Left lung (tissue), 10 donors: ENCODE results near the gene BCORL1. TPM values are rescaled to one million over a fixed set of nuclear protein-coding genes. Genes with fewer than 3 reads are reported as not detected.
A peak's percentile ranks its signal among the peaks of the same experiment; 100 is the strongest.

Experiments used
- ATAC-seq: fragments of 200-7000 bp; cut with Tn5 transposase; one replicate; pipeline ENCODE4 v1.9.1; 2020; ENCODE audit warnings: moderate library complexity
- DNase-seq, 4 donors: peaks; one replicate each; pipeline ENCODE4 v3.0.0-alpha.2; 2013 to 2020
- H3K27ac ChIP-seq, 2 donors: fragments of 200-600 bp; sonication (generic) in 1 of 2; one replicate each; pipeline versions ENCODE4 v1.5.0 to v1.8.0; 2020 to 2021
- H3K27me3 ChIP-seq, 2 donors: fragments of 200-600 bp; sonication (generic) in 1 of 2; one replicate each; pipeline versions ENCODE4 v1.5.0 to v1.8.0; 2020 to 2021
- H3K36me3 ChIP-seq, 2 donors: fragments of 200-600 bp; sonication (generic) in 1 of 2; one replicate each; pipeline versions ENCODE4 v1.5.0 to v1.8.0; 2020 to 2021
- H3K4me1 ChIP-seq, 2 donors: fragments of 200-600 bp; one replicate each; pipeline ENCODE4 v1.8.0; 2021
- H3K4me3 ChIP-seq, 2 donors: fragments of 200-600 bp; sonication (generic) in 1 of 2; one replicate each; pipeline versions ENCODE4 v1.5.0 to v1.8.0; 2020 to 2021; ENCODE audit warnings: mild to moderate bottlenecking in 1 of 2
- H3K9me3 ChIP-seq, 2 donors: fragments of 200-600 bp; sonication (generic) in 1 of 2; one replicate each; pipeline versions ENCODE4 v1.5.0 to v1.8.0; 2020 to 2021
- CTCF ChIP-seq, 2 donors: fragments of 200-600 bp; sonication (generic) in 1 of 2; IDR thresholded peaks; one replicate each; pipeline versions ENCODE4 v1.5.0 to v1.8.0; 2021; ENCODE audit warnings: antibody characterized with exemption in 2 of 2
- intact Hi-C, 2 donors: fragments of 100-400 bp; cut with DNase I; formaldehyde crosslinking; loops; one replicate each; pipeline versions ENCODE4 v1.11.2 to v1.14.2; 2022
- polyA plus RNA-seq, 6 donors: library from polyadenylated mRNA; unstranded; fragments of 120-200 nt; gene quantifications; one replicate each; pipeline ENCODE4 v1.2.1, GENCODE V29; 2013; ENCODE audit not compliant: insufficient read length in 6 of 6
- total RNA-seq, 2 donors: library from RNA; stranded (reverse); fragmentation: NEBNext Ultra II Directional; extraction: Animal tissue kit (Norgen Biotek cat#: 25700); gene quantifications; one replicate each; pipeline ENCODE4 v1.2.1, GENCODE V29; 2021
- donor health status: DM: no; HTN: yes; CAD: no.
- donor health status: DM: no; HTN: no; CAD: no.

The BCORL1 gene
- total and polyA plus RNA-seq, 8 donors = 12.1 to 20.7 (median 18.8) TPM

GRCh38 chrX:130098210-130098552 lies 115.7 kb downstream of the BCORL1 start:
- Histone ChIP-seq H3K36me3 (no peaks in the 10 kb centered on the region), H3K27me3 (no peaks in the 10 kb centered on the region), H3K9me3 (no peaks in the 10 kb centered on the region), H3K27ac (peak overlapping the region; percentile 17 to 60), H3K4me3 (no peak overlapping the region), H3K4me1 (peaks cover 0 to 59% of the 10 kb centered on the region in 2 donors)
- TF ChIP-seq CTCF (IDR thresholded peaks at IDR 0.05) = no peak
- no peak for DNase-seq
- intact Hi-C loops = no loop called here
- ATAC-seq = peak; percentile 60

- H3K27me3 ChIP-seq = no peaks in the 10 kb centered on the region
- DNase-seq (no peak), ATAC-seq (peak; percentile 57)
- H3K27ac ChIP-seq = no peak overlapping the region
- no peak overlapping the region for H3K4me3 ChIP-seq
- H3K4me1 ChIP-seq = peaks cover 0 to 54% of the 10 kb centered on the region in 2 donors
- no peak for TF ChIP-seq CTCF (IDR thresholded peaks at IDR 0.05)
- intact Hi-C loops = no loop called here
- H3K9me3 ChIP-seq = no peaks in the 10 kb centered on the region
- no peaks in the 10 kb centered on the region for H3K36me3 ChIP-seq
Measured at GRCh38 chrX:130100180-130100579, 117.7 kb downstream of the BCORL1 start.

GRCh38 chrX:130103605-130104004 lies 121.2 kb downstream of the BCORL1 start:
- no peaks in the 10 kb centered on the region for H3K9me3 ChIP-seq
- H3K27me3 ChIP-seq = no peaks in the 10 kb centered on the region
- peaks cover 0 to 68% of the 10 kb centered on the region in 2 donors for H3K4me1 ChIP-seq
- H3K36me3 ChIP-seq = no peaks in the 10 kb centered on the region
- no peak overlapping the region for H3K4me3 ChIP-seq
- no peak for TF ChIP-seq CTCF (IDR thresholded peaks at IDR 0.05)
- H3K27ac ChIP-seq = no peak overlapping the region
- no peak for ATAC-seq
- no peak for DNase-seq
- intact Hi-C loops = no loop called here

- H3K4me3 ChIP-seq = no peak overlapping the region
- H3K27me3 ChIP-seq = no peaks in the 10 kb centered on the region
- no peaks in the 10 kb centered on the region for H3K36me3 ChIP-seq
- intact Hi-C loops = no loop called here
- DNase-seq (no peak), ATAC-seq (no peak)
- H3K9me3 ChIP-seq = no peaks in the 10 kb centered on the region
- no peak overlapping the region for H3K27ac ChIP-seq
- peaks cover 0 to 54% of the 10 kb centered on the region in 2 donors for H3K4me1 ChIP-seq
- TF ChIP-seq CTCF (IDR thresholded peaks at IDR 0.05) = no peak
Measured at GRCh38 chrX:130105244-130105643, 122.8 kb downstream of the BCORL1 start.

GRCh38 chrX:130106071-130106470 lies 123.6 kb downstream of the BCORL1 start:
- intact Hi-C loops = no loop called here
- Histone ChIP-seq H3K9me3 (no peaks in the 10 kb centered on the region), H3K4me3 (no peak overlapping the region), H3K36me3 (no peaks in the 10 kb centered on the region), H3K27ac (no peak overlapping the region), H3K4me1 (peaks cover 0 to 46% of the 10 kb centered on the region in 2 donors), H3K27me3 (no peaks in the 10 kb centered on the region)
- no peak for TF ChIP-seq CTCF (IDR thresholded peaks at IDR 0.05)
- no peak for ATAC-seq
- DNase-seq = no peak

Other genes starting within 250 kb of the BCORL1 start
- gene XPNPEP2, start 243.7 kb upstream of the BCORL1 start, total RNA-seq = 1 to 10 TPM; 2.6 to 2.9 TPM
- 10 to 100 TPM in 1 of 6 donors, 1 to 10 TPM in 5; 5.8 to 11.0 (median 8.5) TPM for gene XPNPEP2, start 243.7 kb upstream of the BCORL1 start, polyA plus RNA-seq
- gene SASH3, start 202.7 kb upstream of the BCORL1 start, total RNA-seq = 10 to 100 TPM; 17.1 to 62.9 TPM
- gene SASH3, start 202.7 kb upstream of the BCORL1 start, polyA plus RNA-seq = 1 to 10 TPM; 2.3 to 4.5 (median 3.6) TPM
- 10 to 100 TPM; 85.8 to 89.2 TPM for gene ZDHHC9, start 138.7 kb upstream of the BCORL1 start, total RNA-seq
- 10 to 100 TPM; 34.3 to 40.2 (median 37.7) TPM for gene ZDHHC9, start 138.7 kb upstream of the BCORL1 start, polyA plus RNA-seq
- 10 to 100 TPM; 12.3 to 16.3 TPM for gene UTP14A, start 76.5 kb upstream of the BCORL1 start, total RNA-seq
- gene UTP14A, start 76.5 kb upstream of the BCORL1 start, polyA plus RNA-seq = 10 to 100 TPM; 25.2 to 29.0 (median 27.5) TPM
- 10 to 100 TPM; 20.2 to 23.9 TPM for gene ELF4, start 127.9 kb downstream of the BCORL1 start, total RNA-seq
- gene ELF4, start 127.9 kb downstream of the BCORL1 start, polyA plus RNA-seq = 10 to 100 TPM; 10.1 to 13.2 (median 12.3) TPM
- gene AIFM1, start 183.2 kb downstream of the BCORL1 start, total RNA-seq = 10 to 100 TPM; 31.2 to 33.1 TPM
- 10 to 100 TPM; 27.2 to 34.9 (median 30.0) TPM for gene AIFM1, start 183.2 kb downstream of the BCORL1 start, polyA plus RNA-seq
- gene RAB33A, start 189.3 kb downstream of the BCORL1 start, total RNA-seq = 1 to 10 TPM in 1 of 2 donors, under 1 TPM in 1; 0.58 to 1.4 TPM
- under 1 TPM; 0.44 to 0.93 (median 0.73) TPM for gene RAB33A, start 189.3 kb downstream of the BCORL1 start, polyA plus RNA-seq